Activated CD4-positive, CD25-positive, alpha-beta regulatory T cell (primary cell): ENCODE data around the gene PCLO.

ENCODE experiments used
- DNase-seq, 4 experiments: peaks; one replicate each; lab custom pipeline; 2025; lab: John Stamatoyannopoulos, UW

Gene PCLO, protein sequence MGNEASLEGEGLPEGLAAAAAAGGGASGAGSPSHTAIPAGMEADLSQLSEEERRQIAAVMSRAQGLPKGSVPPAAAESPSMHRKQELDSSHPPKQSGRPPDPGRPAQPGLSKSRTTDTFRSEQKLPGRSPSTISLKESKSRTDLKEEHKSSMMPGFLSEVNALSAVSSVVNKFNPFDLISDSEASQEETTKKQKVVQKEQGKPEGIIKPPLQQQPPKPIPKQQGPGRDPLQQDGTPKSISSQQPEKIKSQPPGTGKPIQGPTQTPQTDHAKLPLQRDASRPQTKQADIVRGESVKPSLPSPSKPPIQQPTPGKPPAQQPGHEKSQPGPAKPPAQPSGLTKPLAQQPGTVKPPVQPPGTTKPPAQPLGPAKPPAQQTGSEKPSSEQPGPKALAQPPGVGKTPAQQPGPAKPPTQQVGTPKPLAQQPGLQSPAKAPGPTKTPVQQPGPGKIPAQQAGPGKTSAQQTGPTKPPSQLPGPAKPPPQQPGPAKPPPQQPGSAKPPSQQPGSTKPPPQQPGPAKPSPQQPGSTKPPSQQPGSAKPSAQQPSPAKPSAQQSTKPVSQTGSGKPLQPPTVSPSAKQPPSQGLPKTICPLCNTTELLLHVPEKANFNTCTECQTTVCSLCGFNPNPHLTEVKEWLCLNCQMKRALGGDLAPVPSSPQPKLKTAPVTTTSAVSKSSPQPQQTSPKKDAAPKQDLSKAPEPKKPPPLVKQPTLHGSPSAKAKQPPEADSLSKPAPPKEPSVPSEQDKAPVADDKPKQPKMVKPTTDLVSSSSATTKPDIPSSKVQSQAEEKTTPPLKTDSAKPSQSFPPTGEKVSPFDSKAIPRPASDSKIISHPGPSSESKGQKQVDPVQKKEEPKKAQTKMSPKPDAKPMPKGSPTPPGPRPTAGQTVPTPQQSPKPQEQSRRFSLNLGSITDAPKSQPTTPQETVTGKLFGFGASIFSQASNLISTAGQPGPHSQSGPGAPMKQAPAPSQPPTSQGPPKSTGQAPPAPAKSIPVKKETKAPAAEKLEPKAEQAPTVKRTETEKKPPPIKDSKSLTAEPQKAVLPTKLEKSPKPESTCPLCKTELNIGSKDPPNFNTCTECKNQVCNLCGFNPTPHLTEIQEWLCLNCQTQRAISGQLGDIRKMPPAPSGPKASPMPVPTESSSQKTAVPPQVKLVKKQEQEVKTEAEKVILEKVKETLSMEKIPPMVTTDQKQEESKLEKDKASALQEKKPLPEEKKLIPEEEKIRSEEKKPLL (N-terminal part only)

DNA sequence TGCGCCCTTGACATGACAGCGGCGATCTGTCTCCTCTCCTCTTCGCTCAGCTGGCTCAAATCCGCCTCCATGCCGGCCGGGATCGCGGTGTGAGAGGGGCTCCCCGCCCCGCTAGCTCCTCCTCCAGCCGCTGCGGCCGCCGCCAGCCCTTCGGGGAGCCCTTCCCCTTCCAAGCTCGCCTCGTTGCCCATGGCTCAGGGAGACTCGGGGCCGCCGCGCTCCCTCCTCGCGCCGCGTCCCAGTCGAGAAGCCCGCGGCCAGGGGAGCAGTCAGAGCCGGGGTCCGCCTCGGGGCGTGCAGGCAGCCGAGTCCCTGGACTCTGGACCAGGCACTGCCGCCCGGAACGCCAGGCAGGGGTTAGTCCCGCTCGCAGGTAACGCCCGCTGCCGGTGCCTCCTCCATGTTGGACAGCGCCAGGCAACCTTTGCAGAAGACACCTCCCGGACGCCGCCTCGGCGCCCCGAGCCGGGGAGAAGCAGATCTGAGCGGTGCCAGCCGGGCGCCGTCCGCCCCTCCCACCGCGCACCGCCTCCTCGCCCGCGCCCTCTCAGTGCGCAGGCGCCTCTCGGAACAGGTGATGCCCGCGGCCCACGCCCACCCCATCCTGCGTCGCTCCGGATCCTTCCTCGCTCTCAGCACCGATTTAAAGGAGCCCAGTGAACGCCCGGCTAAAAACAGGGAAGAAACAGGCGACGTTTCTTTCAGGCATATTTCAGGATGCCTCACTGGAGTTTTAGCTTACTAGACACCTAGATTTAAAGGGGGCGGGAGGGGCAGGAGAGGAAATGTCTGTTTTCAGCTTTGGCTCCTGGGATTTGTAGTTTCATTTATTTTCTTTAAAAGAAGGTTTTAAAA lies at the start of gene PCLO:
Gene PCLO, minus strand, starts transcription at position 483 of the 855 bp plus-strand sequence. Its CDS starts 292 bp downstream, at position 191.
- DNase-seq = no peak

DNA sequence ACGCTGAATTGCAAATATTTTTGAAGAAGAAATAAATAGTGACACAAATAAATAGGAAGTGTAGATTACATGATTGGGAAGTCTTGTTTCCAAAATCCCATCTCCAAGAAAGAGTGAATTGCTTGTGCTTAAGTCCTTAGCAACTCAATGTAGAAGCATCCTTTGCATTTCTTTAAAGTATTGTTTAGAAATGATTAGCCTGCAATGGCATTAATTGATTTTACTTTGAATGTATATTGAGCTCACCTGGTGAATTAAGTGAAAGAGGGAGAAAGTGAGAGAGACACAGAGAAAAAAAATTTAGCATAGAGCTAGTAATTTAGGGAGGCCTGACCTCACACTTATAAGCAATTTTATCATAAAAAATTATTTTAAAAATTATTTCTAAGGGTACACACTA lies 49.0 kb upstream of the PCLO start:
- DNase-seq = no peak

DNA sequence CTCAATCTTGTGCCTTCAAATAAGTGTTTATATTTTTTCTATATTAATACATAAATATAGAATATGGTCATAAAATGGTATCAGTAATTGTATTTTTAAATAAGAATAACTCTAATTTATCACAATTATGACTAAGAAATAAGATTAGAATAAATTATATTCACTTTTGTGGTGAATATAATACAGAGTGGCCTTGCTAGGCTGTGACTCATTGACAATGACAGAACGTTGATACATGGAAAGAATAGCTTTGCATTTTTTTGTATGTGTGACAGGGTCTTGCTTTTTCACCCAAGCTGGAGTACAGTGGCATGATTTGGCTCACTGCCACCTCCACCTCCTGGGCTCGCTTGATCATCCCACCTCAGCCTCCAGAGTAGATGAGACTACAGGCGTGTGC lies 47.8 kb upstream of the PCLO start:
- DNase-seq = no peak

DNA sequence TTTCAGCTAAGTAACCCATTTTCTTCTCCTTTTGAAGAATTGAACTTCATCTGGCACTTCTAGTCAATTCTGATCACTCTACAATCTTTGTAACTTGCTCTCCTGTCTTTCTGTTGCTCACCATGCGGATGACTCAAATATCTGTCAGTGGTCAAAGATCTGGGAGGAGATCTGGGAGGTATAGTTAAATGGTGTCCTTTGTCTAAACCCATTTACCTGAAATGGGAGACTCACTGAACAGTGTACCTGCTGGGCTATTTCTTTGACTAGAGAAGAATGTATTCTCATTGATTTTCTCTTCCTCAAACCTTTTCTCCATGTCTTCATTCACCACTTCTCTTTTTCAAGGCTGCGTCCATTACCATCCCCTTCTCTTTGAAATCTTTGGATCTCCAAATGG lies 42.0 kb upstream of the PCLO start:
- DNase-seq = no peak

- DNase-seq = no peak
Measured at GRCh38 chr7:83201355-83201754, 38.7 kb upstream of the PCLO start.

DNA sequence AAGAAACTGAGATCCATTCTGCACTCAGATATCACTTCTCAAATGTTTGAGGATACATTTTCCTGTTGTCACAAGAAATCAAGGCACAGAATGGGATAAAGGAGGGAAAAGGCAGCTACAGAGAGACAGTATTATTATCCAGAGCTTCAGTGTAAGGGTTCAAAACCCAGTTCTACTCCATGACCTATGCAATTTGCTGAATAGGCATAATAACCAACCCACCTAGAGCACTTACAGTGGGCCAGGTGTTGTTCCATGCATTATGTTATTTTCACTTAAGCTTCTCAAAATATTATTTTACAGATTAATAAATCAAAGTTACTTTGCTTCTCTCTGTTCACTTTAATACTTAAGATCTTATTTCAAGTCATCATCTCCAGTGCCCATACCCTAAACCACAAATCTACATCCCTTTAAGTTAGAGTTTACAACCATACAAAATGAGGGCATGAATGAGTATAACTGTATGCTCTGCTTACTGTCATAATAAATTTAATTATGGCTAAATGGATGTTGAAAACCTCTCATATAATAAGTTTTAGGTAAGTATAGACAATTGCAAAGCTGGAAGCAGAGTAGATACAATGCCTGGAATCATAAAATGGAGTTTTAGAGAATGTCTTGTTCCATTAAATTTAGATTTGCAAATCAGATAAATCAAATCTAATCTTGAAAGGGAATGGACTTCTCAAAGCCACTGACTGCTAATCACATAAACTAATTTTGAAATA lies 28.1 kb upstream of the PCLO start:
- no peak for DNase-seq

- DNase-seq = no peak
Measured at GRCh38 chr7:83178796-83179195, 16.1 kb upstream of the PCLO start.

GRCh38 chr7:83178066-83178465 lies 15.4 kb upstream of the PCLO start:
- DNase-seq = no peak

DNA sequence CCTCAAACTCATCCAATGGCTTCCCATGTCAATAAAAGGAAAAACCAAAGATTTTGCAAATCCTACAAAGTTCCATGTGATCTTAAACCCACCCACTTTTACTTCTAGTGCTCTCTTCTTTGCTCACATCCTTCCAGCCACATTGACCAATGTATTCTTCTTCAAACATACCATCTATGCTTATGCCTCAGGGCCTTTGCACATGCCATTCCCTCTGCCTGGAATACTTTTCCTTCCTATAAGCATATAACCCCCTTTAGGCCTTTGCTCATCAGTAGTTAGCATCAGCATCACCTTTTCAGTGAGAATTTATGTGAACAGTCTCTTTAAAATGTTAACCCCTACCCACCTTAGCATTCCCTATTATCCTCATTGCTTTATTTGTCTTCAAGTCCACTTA lies 11.0 kb upstream of the PCLO start:
- DNase-seq = no peak

GRCh38 chr7:83166781-83167180 lies 4.1 kb upstream of the PCLO start:
- no peak for DNase-seq

GRCh38 chr7:83161899-83162401 lies 734 bp downstream of the PCLO start:
- no peak for DNase-seq

- DNase-seq = no peak
Measured at GRCh38 chr7:83161186-83161585, 1.5 kb downstream of the PCLO start.

GRCh38 chr7:83159731-83160130 lies 3.0 kb downstream of the PCLO start:
- DNase-seq = no peak

DNA sequence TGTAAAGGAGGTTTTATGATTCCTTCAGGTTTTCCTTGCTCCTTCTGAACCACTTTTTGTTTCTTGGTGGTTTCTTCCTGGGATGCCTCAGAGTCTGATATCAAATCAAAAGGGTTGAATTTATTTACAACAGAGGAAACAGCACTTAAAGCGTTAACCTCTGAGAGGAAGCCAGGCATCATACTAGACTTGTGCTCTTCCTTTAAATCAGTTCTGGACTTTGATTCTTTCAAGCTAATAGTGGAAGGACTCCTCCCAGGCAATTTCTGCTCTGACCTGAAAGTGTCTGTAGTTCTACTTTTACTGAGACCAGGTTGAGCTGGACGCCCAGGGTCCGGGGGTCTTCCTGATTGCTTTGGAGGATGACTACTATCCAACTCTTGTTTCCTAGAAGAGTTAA lies 6.7 kb downstream of the PCLO start:
- DNase-seq = no peak

DNA sequence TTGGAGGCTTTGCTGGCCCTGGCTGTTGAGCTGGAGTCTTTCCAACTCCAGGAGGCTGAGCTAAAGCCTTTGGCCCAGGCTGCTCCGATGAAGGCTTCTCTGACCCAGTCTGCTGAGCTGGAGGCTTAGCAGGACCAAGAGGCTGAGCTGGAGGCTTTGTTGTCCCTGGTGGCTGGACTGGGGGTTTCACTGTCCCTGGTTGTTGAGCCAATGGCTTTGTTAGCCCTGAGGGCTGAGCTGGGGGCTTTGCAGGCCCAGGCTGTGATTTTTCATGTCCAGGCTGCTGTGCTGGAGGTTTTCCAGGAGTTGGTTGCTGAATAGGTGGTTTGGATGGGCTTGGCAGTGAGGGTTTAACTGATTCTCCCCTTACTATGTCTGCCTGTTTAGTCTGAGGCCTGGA lies 7.3 kb downstream of the PCLO start:
- no peak for DNase-seq

- DNase-seq = no peak
Measured at GRCh38 chr7:83153419-83153818, 9.3 kb downstream of the PCLO start.

DNA sequence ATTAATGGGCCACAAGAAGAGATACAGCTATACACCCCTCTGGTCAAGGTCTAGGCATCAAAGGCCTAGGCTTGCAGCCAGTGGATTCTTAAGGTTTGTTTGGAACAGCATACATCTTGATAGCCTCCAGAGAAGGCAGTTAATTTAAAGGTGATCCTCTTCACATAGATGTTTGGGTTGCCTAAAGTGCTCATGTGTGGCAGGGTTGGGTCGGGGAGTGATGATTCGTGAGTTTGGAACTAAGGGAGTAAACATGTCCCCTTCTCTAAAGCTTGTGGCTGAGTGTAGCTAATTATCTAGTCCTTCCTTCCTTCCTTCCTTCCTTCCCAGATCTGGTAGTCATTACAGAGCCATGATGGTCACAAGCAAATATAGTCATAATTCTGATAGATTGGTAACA lies 12.4 kb downstream of the PCLO start:
- no peak for DNase-seq

- DNase-seq = no peak
Measured at GRCh38 chr7:83149466-83149865, 13.2 kb downstream of the PCLO start.

GRCh38 chr7:83148776-83149175 lies 13.9 kb downstream of the PCLO start:
- DNase-seq = no peak

DNA sequence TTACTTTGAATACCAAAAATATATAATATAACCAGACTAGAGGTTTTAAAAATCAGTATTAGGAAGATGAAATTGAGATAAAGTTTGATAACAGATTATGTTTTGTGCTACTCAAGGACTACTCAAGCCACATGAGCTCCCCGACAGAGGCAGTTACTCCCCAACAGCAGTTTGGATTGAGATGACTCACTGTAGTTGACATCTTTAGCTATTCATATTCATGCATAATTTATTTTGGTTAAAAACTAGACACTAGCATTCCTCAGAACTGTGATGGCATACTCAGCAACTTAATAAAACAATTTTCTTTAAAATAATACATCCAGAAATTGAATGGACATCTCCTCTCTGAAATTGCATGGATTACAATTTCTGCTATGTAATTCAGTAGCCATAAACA lies 19.6 kb downstream of the PCLO start:
- no peak for DNase-seq

GRCh38 chr7:83142365-83142764 lies 20.3 kb downstream of the PCLO start:
- no peak for DNase-seq
